ENCODE results near the gene GLT1D1.
"Not testable (repeated sequence)": the region's sequence is repeated elsewhere in the genome, so short reads cannot be mapped to it uniquely, and the experiment has no call there.

GLT1D1 gene

DNA sequence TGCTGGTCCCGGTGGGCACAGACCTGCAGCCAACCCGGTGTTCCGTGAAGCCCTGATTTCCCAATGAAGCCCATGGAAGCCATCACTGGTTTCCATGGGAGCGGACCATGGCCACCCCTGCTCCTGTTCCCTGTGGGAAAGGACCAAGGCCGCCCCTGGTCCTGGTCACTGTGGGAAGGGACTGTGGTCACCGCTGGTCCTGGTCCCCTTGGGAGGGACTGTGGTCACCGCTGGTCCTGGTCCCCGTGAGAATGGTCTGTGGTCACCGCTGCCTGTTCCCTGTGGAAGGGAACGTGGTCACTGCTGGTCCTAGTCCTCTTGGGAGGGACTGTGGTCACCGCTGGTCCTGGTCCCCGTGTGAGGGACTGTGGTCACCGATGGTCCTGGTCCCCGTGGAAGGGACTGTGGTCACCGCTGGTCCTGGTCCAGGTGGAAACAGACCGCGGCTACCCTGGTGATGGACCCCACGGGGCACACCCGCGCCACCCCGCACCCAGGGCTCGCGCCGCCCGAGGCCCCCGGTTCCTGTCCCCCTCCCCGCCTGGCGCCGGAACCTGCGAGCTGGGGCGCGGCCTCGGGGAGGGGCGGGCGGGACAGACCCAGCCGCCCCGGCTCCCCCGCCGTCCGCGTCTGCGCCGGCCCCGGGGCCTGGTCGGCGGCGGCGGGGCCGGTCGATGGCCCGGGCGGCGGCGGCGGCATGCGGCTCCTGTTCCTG is at the start of gene GLT1D1:
TSS of gene GLT1D1 (plus strand) at position 594 of the 715 bp plus-strand sequence. CDS start at position 698, 104 bp downstream.
- H3K27ac ChIP-seq: no peak within 1 kb of the TSS
- TF ChIP-seq, protein P1, sequence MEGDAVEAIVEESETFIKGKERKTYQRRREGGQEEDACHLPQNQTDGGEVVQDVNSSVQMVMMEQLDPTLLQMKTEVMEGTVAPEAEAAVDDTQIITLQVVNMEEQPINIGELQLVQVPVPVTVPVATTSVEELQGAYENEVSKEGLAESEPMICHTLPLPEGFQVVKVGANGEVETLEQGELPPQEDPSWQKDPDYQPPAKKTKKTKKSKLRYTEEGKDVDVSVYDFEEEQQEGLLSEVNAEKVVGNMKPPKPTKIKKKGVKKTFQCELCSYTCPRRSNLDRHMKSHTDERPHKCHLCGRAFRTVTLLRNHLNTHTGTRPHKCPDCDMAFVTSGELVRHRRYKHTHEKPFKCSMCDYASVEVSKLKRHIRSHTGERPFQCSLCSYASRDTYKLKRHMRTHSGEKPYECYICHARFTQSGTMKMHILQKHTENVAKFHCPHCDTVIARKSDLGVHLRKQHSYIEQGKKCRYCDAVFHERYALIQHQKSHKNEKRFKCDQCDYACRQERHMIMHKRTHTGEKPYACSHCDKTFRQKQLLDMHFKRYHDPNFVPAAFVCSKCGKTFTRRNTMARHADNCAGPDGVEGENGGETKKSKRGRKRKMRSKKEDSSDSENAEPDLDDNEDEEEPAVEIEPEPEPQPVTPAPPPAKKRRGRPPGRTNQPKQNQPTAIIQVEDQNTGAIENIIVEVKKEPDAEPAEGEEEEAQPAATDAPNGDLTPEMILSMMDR (IDR thresholded peaks at IDR 0.05): no peak
- no peak for TF ChIP-seq ZFX (IDR thresholded peaks at IDR 0.05; ENCODE audit: borderline replicate concordance)

DNA sequence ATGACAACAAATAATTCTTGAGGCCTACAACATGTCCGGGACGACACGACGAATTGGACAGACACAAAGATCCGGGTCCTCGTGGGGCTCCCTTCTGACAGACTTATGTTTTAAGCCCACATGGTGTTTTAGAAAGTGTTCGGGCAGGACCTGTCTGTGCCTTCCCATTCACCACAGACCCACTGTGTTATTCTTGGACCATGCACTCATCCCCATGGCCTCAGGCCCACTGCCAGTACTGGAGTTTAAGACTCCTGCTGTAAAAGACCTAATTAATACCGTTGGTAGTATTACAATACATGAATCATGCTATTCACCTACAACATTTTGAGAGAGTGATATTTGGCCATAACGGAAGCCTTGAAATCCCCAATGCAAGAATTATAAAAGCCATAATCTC is 49.5 kb upstream of the GLT1D1 start:
- H3K27ac ChIP-seq: no peak overlapping the region
- TF ChIP-seq, protein P1 (IDR thresholded peaks at IDR 0.05): no peak
- no peak for TF ChIP-seq ZFX (IDR thresholded peaks at IDR 0.05; ENCODE audit: borderline replicate concordance)

DNA sequence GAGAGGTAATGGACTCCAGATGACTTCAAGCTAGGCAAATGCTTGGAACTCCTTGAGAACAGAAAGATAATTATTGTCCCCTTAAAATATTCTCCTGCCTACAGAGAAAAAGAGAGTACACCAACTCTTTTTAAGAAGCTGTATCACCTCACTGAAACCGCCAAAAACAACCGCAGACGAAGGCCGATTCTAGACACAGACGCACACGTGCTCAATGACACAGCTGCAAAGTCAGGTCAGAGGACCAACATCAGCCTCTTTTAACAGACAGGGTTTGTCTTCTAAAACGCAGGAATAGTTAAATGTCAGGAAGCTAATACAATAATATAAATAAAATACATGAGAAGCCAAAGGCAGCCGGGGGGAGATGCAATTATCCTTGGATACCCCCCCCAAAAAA is 48.5 kb upstream of the GLT1D1 start:
- no peak for TF ChIP-seq ZFX (IDR thresholded peaks at IDR 0.05; ENCODE audit: borderline replicate concordance)
- TF ChIP-seq, protein P1 (IDR thresholded peaks at IDR 0.05): no peak

DNA sequence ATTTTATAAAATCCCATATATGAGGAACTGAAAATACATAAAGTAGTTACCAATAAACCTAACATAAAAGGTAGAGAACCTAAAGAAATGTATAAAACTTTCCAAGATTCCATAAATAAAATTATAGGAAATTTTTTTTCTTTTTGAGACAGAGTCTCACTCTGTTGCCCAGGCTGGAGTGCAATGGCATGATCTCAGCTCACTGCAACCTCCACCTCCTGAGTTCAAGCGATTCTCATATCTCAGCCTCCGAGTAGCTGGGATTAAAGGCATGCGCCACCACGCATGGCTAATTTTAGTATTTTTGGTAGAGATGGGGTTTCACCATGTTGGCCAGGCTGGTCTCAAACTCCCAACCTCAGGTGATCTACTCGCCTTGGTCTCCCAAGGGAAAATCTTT is 47.9 kb upstream of the GLT1D1 start:
- not testable (repeated sequence) for H3K27ac ChIP-seq

More for the DNA sequence above, 48.5 kb upstream of the GLT1D1 start:
- no peak overlapping the region for H3K27ac ChIP-seq

DNA sequence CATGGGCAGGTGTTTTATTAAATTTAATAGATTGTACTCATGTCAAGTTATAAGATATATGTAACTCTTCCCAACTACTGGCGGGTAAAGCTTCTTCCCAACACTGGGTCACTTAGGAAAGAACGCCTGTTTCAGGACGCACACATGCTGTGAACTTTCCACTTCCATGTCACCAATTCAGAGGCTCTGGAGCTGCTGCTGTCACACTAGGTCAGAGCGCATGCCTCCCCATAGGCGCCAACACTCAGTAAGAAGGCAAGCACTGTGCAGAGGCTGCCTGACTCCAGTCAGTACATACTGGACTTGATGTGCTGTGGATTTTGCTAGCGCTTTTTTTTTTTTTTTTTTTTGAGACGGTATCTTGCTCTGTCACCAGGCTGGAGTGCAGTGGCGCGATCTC is 46.7 kb upstream of the GLT1D1 start:
- H3K27ac ChIP-seq: no peak overlapping the region
- TF ChIP-seq, protein P1 (IDR thresholded peaks at IDR 0.05): no peak
- TF ChIP-seq ZFX (IDR thresholded peaks at IDR 0.05; ENCODE audit: borderline replicate concordance): no peak

DNA sequence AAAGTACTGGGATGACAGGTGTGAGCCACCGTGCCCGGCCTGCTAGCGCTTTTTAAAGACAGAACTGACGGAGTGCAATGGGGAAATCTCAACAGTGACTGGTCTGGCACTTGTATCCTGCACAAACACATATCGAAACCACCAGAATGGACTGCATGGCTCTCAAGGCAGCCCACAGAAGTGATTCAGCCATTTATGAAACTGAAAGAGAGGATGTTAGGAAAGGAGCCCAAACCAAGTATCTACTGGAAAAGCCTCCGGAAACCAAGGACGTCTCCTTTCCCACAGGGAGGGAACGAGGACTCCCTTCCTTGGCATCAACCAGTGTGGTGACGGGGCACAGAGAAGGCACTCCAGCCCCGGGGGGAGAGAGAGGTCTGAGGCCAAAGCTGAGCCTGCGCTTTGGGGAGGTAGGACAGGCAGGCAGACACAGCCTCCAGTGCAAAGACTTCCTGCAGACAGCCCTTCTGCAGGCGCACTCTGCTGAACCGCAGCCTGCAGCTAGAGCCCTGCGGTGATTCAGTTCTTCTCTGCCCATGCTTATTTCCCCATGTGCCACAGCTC is 46.0 kb upstream of the GLT1D1 start:
- H3K27ac ChIP-seq: no peak overlapping the region
- TF ChIP-seq, protein P1 (IDR thresholded peaks at IDR 0.05): no peak
- TF ChIP-seq ZFX (IDR thresholded peaks at IDR 0.05; ENCODE audit: borderline replicate concordance): no peak

DNA sequence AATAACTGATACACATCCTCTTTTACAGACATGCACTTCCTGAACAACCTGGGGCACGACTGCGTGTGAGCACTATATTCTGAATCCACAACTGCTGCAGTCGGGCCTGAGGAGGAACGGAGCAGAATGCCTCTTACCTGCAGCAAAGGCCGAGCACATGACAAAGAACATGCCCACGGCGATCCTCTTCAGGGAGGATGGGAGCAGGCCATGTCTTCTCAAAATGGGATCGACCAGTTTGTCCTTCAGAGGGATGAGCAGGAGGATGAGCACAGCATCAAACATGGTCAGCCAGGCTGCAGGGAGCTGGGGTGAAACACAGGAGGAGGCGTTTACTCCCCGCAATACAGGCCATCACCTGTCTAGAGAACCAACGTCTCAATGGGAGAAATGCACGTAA is 44.6 kb upstream of the GLT1D1 start:
- H3K27ac ChIP-seq: no peak overlapping the region
- TF ChIP-seq, protein P1 (IDR thresholded peaks at IDR 0.05): no peak
- no peak for TF ChIP-seq ZFX (IDR thresholded peaks at IDR 0.05; ENCODE audit: borderline replicate concordance)
